SIG-M5 (cell line): ENCODE data around the gene KCNE4.

ENCODE experiments used
- DNase-seq: peaks from one replicate; lab custom pipeline; 2025; lab: John Stamatoyannopoulos, UW

Gene KCNE4

GRCh38 chr2:223041527-223042109 is 10.4 kb upstream of the KCNE4 start:
- no peak for DNase-seq

GRCh38 chr2:223042284-223042683 is 9.7 kb upstream of the KCNE4 start:
- DNase-seq = no peak

GRCh38 chr2:223042704-223043118 is 9.3 kb upstream of the KCNE4 start:
- no peak for DNase-seq

GRCh38 chr2:223043164-223043941 is 8.6 kb upstream of the KCNE4 start:
- DNase-seq = no peak

GRCh38 chr2:223044092-223044836 is 7.7 kb upstream of the KCNE4 start:
- DNase-seq = no peak

- DNase-seq = no peak
Observed at GRCh38 chr2:223044916-223045700, 6.9 kb upstream of the KCNE4 start.

- no peak for DNase-seq
Observed at GRCh38 chr2:223046470-223047040, 5.4 kb upstream of the KCNE4 start.

GRCh38 chr2:223047260-223047761 is 4.7 kb upstream of the KCNE4 start:
- DNase-seq = no peak

GRCh38 chr2:223048519-223048918 is 3.5 kb upstream of the KCNE4 start:
- DNase-seq = no peak

- no peak for DNase-seq
Observed at GRCh38 chr2:223049356-223049755, 2.6 kb upstream of the KCNE4 start.

GRCh38 chr2:223050188-223050587 is 1.8 kb upstream of the KCNE4 start:
- DNase-seq = no peak

- no peak for DNase-seq
Observed at GRCh38 chr2:223050900-223051504, 988 bp upstream of the KCNE4 start.

- no peak for DNase-seq
Observed at GRCh38 chr2:223052548-223053483, 826 bp downstream of the KCNE4 start.

GRCh38 chr2:223053484-223054192 is 1.6 kb downstream of the KCNE4 start:
- no peak for DNase-seq

GRCh38 chr2:223054193-223054781 is 2.3 kb downstream of the KCNE4 start:
- no peak for DNase-seq

GRCh38 chr2:223055140-223055539 is 3.1 kb downstream of the KCNE4 start:
- no peak for DNase-seq

- no peak for DNase-seq
Observed at GRCh38 chr2:223055836-223056235, 3.8 kb downstream of the KCNE4 start.

- DNase-seq = no peak
Observed at GRCh38 chr2:223056701-223057418, 4.9 kb downstream of the KCNE4 start.
